HG02885 (cell line): ENCODE results near the gene CLEC3B.
A peak's percentile ranks its signal among the peaks of the same experiment; 100 is the strongest.
"Not testable (repeated sequence)": the region's sequence is repeated elsewhere in the genome, so short reads cannot be mapped to it uniquely, and the experiment has no call there.

ENCODE experiments used
- ATAC-seq: cut with Tn5 transposase; IDR thresholded peaks from one replicate; pipeline ENCODE4 v1.9.1; 2021; ENCODE audit warnings: mild to moderate bottlenecking; ENCODE audit not compliant: unreplicated experiment, poor library complexity

Gene CLEC3B

DNA sequence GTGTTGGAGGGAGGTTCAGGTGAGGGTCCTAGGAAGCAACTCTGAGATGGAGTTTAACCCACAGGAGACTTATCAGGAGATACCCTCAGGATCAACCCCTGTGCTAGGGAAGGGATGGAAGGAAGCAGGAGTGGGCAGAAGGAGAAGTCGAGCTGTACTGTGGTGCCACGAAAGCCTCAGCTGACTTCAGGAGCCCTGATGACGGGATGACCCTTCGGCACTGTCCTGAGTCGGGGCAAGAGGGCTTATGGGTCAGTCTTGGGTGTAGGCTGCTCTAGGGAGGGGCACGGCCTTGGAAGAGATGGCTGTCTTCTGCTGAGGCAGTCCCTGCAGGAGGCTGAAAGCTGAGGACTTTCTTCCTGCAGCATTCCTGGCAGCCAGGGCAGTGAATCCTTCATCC lies 7.7 kb downstream of the CLEC3B start:
- ATAC-seq, result no peak

DNA sequence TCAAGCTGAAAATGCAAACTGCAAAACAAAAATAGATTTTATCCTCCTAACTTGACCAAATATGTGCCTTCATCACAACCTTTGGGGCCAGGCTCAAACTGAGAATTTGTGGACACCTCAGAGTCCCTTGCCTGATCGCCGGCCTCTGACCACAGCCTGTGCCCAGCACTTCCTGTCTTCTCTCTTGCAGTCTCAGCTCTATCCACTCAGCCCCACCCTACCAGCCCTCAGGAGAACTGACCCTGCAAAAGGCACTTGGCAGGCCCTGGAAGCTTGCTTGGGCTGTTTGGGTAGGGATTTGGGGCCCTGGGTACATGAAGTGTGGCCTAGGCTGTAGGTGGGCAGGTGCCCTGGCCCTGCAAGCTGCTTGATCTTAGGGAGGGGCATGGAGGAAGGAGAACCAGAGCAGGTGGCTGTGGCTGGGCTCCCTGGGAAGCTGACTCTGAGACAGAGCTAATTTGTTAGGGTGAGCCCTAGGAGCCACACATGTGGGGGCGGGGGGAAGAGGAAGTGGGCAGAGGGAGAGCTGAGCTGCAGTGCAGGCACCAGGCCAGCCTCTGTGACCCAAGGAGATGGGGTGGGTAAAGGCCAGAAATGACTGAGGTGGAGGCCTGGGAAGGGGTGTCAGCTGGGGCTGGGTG lies 8.6 kb downstream of the CLEC3B start:
- ATAC-seq, result no peak

- ATAC-seq, result no peak
Observed at GRCh38 chr3:45035441-45036301, 9.6 kb downstream of the CLEC3B start.

DNA sequence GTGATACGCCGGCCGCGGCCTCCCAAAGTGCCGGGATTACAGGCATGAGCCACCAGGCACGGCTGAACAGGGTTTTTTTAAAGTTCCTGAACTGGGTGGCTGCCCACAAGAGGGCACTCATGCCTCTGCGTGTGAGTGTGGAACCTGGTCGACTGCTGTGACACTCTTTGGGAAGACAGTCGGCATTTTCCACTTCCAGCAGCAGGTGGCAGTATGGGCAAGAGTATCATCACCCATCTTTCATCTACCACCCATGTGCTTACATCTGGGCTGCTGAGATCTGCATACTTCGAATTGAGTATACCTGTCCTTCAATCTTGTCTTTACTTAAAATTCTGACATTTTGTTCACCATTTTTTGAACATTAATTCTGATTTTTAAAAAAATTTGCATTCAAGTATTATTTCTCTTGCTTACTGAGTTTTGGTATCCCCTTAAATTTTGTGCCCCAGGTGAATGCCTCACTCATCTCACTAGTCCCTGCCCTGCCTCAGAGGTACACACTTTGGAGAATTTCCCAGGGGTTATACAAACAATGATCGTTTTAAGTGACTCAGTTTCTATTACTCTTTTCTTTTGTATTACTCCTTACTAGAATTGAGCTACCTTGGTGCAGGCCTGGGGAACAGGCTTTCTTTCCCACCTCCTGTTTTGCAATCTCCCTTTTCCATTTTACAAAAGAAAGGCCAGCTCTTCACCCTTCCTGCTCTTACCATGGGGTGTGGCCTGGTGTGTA lies 11.8 kb downstream of the CLEC3B start:
- peak; percentile 83 for ATAC-seq

DNA sequence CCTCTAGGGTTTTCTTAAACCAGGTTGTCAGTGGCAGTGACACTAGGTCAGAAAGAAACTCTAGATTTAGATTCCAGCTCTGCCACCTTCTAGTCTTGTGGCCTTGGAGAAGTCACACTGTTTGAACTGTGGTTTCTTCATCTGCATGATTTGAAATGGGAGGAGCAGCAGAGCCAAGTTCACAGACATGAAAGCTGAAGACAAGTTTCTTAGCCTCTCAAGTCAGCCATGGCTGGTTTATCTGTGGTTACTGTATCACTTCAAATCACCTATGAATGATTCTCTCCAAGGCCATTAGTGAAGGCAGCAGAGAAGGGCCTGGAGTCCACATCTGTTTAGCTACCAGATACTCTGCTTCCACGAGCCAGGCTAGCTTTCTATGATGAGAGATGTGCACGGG lies 15.6 kb downstream of the CLEC3B start:
- no peak for ATAC-seq

- no peak for ATAC-seq
Observed at GRCh38 chr3:45042162-45042561, 16.1 kb downstream of the CLEC3B start.

GRCh38 chr3:45043728-45044299 lies 17.7 kb downstream of the CLEC3B start:
- ATAC-seq, result no peak

GRCh38 chr3:45048244-45048643 lies 22.1 kb downstream of the CLEC3B start:
- ATAC-seq, result no peak

DNA sequence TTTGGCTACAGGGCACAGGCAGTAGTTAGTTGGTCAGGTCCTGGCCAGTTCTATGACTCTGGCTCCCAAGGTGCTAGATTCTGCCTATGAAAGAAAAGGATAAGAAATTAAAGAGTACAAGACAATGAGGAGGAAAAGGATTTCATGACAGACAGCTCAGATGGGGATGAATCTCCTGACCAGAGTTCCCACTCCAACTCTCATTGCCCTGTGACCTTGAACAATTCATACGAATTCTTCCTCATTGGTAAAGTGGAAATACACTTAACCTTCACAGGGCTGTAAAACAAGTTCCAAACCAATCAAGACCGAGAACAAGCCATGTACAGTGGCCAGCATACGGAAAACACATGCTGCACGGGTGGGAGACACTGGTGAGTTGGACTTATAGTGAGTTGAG lies 23.7 kb downstream of the CLEC3B start:
- no peak for ATAC-seq

DNA sequence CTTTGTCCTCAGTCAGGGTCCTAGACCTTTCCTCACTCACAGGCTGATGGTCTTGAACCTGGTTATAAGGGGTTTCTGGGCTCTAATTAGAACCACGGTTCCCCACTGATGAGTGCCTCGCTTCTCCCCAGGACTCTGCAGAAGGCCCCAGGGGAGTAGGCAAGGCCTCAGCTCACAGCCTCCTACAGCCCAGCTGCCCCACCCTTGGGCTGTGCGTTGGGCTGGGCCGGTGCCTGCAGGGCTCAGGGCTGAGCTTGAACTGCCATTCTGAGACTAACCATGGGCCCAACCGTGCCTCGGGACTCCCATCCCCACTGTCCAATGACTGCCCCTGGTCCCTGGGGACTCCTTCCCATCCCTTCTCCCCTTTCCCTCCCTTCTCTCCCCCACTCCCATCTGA lies 25.6 kb downstream of the CLEC3B start:
- ATAC-seq, result no peak

- not testable (repeated sequence) for ATAC-seq
Observed at GRCh38 chr3:45053805-45054195, 27.7 kb downstream of the CLEC3B start.

DNA sequence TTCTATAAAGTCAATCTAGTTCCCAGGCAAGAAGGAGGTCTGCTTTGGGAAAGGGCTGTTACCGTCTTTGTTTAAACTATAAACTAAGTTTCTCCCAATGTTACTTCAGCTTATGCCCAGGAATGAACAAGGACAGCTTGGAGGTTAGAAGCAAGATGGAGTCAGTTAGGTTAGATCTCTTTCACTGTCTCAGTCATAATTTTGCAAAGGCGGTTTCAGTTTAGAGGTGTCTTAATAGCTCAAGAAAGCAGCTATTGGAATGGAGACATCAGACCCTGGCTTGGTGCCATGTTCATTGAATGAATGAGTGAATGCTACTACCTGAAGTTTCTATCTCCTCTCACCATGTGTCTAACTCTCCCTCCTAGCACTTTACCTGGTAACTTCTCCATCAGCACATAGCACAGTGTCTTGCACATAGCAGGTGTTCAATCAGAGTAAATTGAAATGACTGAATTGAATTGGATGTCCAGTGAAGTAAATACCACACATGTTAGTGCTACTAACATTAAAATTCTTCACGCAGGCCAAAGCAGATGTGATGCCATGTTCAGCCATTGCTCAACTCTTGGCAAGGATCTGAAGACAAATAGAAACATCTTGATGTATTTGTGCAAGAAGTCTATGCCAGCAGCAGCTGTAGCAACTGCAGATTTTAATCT lies 28.2 kb downstream of the CLEC3B start:
- ATAC-seq, result no peak

- ATAC-seq, result no peak
Observed at GRCh38 chr3:45055032-45055410, 28.9 kb downstream of the CLEC3B start.

GRCh38 chr3:45055411-45056143 lies 29.5 kb downstream of the CLEC3B start:
- no peak for ATAC-seq

GRCh38 chr3:45056608-45057301 lies 30.7 kb downstream of the CLEC3B start:
- ATAC-seq, result no peak

- no peak for ATAC-seq
Observed at GRCh38 chr3:45057557-45057956, 31.5 kb downstream of the CLEC3B start.

DNA sequence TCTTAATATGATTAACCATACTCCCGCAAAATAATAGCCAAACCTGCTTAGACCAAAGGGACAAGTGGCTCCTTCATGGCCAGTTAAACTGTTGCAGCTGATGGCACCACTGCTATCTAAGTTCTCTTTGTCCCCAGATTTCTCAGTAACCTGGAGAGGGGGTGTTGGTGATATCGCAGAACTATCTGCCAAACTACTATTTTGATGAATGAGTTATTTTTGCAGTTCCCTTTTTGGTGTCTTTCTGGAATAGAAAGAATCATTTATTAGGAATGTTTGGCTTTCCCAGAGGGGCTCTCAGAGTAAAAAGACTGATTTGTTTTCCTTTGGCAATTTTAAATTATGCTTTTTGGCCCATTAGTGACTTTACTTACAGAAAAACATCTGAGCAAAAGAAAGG lies 33.0 kb downstream of the CLEC3B start:
- ATAC-seq, result no peak

DNA sequence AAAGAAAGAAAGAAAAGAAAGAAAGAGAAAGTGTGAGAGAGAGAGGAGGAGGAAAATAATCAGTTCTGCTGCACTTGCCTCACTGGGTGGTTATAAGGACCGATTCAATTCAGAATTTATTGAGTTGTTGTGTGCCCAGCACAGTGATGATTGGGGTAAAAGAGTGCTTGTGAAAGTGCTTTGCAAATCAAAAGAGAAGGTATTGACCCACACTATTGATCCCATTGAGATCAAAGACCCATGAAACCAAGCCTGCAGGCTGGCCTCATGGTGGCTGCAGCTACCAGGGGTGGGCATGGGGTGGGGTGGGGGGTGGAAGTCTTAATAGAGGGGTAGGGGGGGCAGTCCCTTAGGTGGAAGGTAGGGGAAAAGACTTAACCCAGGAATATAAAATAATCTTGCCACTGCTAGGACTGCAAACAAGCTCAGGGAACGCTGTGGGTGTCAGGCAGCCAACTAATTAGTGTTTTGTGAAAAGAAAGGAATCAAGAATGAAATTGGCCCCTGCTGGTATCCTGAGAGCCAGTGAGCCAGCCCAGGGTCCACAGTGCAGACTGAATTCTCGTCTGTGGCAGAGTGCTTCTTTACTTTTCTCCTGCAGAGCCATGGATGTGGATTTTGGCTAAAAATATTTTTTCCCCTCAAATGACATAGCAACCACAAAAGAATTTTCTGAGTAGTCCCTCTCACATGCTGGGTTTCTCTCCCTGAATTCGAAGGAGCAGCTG lies 34.2 kb downstream of the CLEC3B start:
- ATAC-seq, result no peak

DNA sequence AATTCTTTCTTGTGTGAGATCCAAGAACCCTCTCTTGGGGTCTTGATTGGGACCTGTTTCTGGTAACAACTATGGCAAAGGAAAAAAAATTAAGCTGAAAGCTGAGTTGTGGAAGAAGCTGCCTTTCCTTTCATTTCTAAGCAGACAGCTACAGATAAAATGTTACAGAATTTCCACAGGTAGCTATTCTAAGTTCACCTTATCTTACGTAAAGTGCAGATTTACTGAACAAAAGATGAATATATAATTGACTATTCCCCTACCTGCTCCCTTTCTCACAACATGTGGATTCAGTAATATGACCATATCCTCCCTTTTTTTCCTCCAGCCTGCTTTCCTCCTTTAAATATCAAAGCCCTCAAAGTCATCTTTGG lies 36.6 kb downstream of the CLEC3B start:
- ATAC-seq, result no peak
